ENCODE data around the gene ADTRP.
"Not testable (repeated sequence)": the region's sequence is repeated elsewhere in the genome, so short reads cannot be mapped to it uniquely, and the experiment has no call there.

ADTRP gene

DNA sequence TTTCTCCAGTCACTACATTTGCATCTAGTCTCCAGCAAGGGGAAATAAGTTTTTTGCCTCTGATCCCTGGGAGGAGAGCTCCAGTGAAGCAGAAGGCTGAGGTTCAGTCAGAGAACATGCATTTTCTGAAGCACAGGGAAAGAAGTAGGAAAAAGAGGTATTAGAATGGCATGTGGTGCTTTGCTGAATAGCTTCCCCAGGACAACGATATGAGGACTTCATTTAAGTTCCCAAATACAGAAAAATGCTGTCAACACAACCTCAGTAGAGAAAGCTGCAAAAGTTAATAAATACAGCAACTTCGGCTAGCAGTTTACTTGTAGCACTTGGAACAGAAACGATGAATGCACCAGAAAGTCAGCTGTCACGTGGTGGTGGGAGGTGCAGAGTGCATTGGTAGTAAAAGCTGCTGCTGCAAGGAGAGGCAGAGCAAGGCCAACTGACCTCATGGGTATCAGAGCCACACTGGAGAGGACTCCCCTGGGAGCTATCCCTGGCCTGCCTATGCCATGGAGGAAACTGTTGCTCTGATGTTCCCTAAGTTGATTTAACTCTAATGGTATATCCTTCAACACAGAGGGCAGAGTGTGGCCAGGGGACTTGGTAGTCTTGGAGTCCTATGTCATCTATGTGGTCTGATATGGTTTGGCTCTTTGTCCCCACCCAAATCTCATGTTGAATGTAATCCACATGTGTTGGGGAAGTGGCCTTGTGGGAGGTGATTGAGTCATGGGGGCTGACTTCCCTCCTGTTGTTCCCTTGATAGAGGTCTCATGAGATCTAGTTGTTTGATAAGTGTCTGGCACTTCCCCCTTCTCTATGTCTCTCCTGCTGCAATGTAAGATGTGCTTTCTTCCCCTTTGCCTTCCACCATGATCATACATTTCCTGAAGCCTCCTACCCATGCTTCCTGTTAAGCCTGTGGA lies 85.9 kb downstream of the ADTRP start:
- H3K4me3 Mint-ChIP-seq: no peak overlapping the region
- H3K36me3 Mint-ChIP-seq: no peaks in the 10 kb centered on the region
- no peaks in the 10 kb centered on the region for H3K27me3 Mint-ChIP-seq
- H3K9me3 Mint-ChIP-seq: no peaks in the 10 kb centered on the region
- H3K27ac Mint-ChIP-seq: no peak overlapping the region
- H3K4me1 Mint-ChIP-seq: peaks cover 13% of the 10 kb centered on the region

DNA sequence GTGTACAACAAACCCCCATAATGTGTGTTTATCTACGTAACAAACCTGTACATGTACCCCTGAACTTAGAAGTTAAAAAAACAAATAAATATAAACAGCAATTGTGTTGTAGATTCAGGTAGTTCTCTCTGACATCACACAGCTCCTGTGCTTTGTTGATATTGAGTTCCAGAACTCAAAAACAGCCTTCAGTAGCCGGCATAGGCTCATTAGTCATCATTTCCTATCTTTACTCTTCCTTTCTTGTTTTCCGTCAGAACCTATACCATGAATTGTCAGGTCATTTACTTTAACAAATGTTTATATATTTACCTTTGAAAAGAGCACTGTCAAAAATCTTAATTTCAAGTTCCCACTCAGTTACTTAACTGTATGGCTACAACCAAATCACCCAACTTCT lies 88.8 kb downstream of the ADTRP start:
- H3K4me3 Mint-ChIP-seq: no peak overlapping the region
- no peaks in the 10 kb centered on the region for H3K36me3 Mint-ChIP-seq
- H3K4me1 Mint-ChIP-seq: peaks cover 10% of the 10 kb centered on the region
- H3K27me3 Mint-ChIP-seq: no peaks in the 10 kb centered on the region
- no peaks in the 10 kb centered on the region for H3K9me3 Mint-ChIP-seq
- no peak overlapping the region for H3K27ac Mint-ChIP-seq

DNA sequence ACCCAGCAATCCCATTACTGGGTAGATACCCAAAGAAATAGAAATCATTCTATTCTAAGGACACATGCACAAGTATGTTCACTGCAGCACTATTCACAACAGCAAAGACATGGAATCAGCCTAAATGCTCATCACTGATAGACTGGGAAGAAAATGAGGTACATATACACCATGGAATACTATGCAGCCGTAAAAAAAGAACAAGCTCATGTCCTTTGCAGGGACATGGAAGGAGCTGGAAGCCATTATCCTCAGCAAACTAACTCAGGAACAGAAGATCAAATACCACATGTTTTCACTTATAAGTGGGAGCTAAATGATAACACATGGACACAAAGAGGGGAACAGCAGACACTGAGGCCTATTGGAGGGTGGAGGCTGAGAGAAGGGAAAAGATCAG lies 89.2 kb downstream of the ADTRP start:
- H3K36me3 Mint-ChIP-seq, H3K27me3 Mint-ChIP-seq, H3K9me3 Mint-ChIP-seq, H3K27ac Mint-ChIP-seq, H3K4me3 Mint-ChIP-seq: not testable (repeated sequence)
- H3K4me1 Mint-ChIP-seq: peaks cover 10% of the 10 kb centered on the region

DNA sequence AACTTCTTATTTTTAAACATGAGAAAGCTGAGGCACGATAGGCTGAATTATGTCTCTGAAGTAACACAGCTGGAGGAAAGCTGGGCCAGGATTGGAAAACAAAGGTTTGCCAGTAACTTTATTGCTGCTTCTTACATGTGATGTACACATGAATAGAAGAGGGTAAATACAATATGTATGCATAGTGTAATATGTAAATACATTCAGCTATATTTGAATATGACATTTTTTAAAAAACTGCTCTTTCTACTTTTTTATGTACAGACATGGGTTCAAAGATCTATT lies 90.2 kb downstream of the ADTRP start:
- H3K4me1 Mint-ChIP-seq: peaks cover 6% of the 10 kb centered on the region
- no peaks in the 10 kb centered on the region for H3K36me3 Mint-ChIP-seq
- H3K9me3 Mint-ChIP-seq: no peaks in the 10 kb centered on the region
- H3K4me3 Mint-ChIP-seq: no peak overlapping the region
- H3K27me3 Mint-ChIP-seq: no peaks in the 10 kb centered on the region
- H3K27ac Mint-ChIP-seq: no peak overlapping the region

DNA sequence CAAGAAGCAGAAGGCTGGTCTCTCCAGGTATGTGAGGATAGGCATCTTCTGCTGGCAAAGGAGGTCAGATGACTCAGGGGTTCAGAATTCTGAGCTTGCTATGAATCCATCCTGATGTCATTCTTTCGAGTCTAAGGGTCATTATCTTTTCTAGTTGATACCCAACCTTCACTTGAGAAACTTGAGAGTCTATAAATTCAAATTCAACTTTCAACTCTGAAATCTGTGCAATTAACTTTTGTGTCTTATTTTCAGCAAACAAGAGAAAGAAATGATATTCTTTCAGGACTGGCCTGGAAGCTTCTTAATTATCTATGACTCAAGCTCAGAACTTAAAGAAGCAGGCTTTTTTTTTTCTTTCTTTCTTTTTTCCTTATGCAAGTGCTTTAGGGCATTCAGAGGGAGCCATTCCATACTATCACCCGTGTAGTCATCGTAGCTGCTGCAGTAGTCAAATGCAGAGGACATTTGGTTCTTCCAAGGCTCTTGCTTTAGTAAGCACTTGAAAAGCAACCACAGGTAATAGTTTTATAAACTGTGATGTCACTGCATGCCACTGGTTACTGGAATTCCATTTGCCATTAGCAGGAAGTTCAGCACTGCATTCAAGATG lies 93.0 kb downstream of the ADTRP start:
- Mint-ChIP-seq H3K27ac (no peak overlapping the region), H3K36me3 (no peaks in the 10 kb centered on the region), H3K27me3 (no peaks in the 10 kb centered on the region), H3K9me3 (peaks cover 7% of the 10 kb centered on the region), H3K4me1 (no peaks in the 10 kb centered on the region), H3K4me3 (no peak overlapping the region)

DNA sequence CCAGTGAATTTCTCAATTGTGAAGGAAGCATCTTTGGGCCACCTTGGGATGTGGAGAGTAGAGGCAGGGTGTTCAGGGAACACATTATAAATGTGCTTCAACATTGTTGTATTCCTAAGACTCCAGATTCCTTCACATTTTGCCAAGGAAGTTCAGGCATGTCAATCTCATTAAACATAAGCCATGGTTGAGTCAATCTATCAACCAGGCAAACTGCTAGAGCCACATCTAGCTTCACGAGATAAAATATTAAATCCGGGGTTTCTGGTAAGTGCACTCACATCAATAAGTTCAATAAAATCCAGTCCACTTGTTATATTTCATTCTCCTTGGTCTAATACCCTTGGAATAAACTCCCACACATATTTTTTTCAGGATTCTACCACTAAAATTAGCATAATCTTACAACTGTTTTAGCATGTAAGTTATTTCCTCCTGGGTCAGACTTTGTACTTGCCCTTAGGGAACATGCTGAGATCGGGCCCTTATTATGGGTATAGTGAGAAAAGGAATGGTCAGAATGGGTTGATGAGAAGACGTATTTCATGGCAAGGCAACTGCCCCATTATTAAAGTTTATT lies 93.6 kb downstream of the ADTRP start:
- no peaks in the 10 kb centered on the region for H3K4me1 Mint-ChIP-seq
- peaks cover 3% of the 10 kb centered on the region for H3K36me3 Mint-ChIP-seq
- peaks cover 7% of the 10 kb centered on the region for H3K9me3 Mint-ChIP-seq
- H3K27ac Mint-ChIP-seq: no peak overlapping the region
- H3K4me3 Mint-ChIP-seq: no peak overlapping the region
- H3K27me3 Mint-ChIP-seq: no peaks in the 10 kb centered on the region

DNA sequence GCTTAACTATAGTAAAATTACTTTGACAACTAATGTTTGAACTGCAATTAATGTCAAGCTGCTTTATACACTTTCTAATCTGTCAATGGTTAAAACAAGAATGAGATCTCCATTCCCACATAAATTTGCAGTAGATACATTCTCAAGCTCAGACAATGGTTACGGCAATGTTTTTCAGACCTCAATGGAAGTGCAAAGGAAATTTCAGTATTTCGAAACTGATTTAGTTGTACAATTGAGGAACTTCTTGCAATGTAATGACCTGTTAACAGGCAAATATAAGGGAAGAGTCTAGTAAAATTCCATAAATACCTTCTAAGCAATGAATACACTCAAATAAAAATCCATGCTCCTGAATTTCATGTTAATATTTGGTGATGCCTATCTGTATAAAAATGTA lies 94.7 kb downstream of the ADTRP start:
- no peak overlapping the region for H3K27ac Mint-ChIP-seq
- no peak overlapping the region for H3K4me3 Mint-ChIP-seq
- H3K36me3 Mint-ChIP-seq: peaks cover 6% of the 10 kb centered on the region
- no peaks in the 10 kb centered on the region for H3K27me3 Mint-ChIP-seq
- no peaks in the 10 kb centered on the region for H3K4me1 Mint-ChIP-seq
- H3K9me3 Mint-ChIP-seq: peaks cover 7% of the 10 kb centered on the region

DNA sequence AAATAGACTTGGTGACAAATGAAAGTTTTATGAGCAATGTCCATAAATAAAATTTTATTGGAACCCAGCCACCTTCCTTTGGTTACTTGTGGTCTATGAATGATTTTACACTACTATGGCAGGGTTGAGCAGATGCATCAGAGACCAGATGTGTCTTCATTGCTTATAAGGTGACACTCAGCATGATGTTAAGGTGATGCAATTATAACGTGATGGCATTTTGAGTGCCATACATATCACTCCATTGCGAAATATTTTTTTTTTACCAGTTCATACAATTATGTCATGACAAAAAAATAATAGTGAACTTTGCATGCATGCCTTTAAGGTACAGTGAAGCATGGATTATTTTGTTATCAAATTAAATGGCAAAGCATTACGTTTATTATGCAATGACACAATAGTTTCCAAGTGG lies 96.0 kb downstream of the ADTRP start:
- H3K27ac Mint-ChIP-seq: no peak overlapping the region

DNA sequence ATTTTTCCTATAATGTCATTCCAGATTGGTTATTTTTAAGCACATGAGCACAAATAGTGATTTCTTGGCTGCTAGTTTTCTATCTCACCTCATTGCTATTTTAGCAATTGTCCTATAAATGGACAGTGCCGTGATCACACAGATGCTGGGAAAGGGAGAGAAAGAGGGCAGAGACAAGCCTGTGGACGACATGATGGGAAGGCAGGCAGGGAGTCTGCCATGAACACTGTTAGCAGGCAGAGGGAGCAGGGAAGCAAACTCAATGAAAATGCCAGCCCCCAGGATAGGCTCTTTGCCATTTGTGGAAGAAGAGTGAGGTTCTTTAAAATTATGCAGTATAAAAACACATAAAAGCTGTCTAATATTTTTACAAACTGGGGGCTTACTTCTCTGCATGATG lies 96.8 kb downstream of the ADTRP start:
- Mint-ChIP-seq H3K4me3 (no peak overlapping the region), H3K9me3 (peaks cover 7% of the 10 kb centered on the region), H3K36me3 (peaks cover 6% of the 10 kb centered on the region), H3K4me1 (no peaks in the 10 kb centered on the region), H3K27ac (no peak overlapping the region), H3K27me3 (peaks cover 2% of the 10 kb centered on the region)

More for the DNA sequence above, 96.0 kb downstream of the ADTRP start:
- no peaks in the 10 kb centered on the region for H3K4me1 Mint-ChIP-seq
- peaks cover 7% of the 10 kb centered on the region for H3K9me3 Mint-ChIP-seq
- peaks cover 6% of the 10 kb centered on the region for H3K36me3 Mint-ChIP-seq
- no peak overlapping the region for H3K4me3 Mint-ChIP-seq
- H3K27me3 Mint-ChIP-seq: no peaks in the 10 kb centered on the region

DNA sequence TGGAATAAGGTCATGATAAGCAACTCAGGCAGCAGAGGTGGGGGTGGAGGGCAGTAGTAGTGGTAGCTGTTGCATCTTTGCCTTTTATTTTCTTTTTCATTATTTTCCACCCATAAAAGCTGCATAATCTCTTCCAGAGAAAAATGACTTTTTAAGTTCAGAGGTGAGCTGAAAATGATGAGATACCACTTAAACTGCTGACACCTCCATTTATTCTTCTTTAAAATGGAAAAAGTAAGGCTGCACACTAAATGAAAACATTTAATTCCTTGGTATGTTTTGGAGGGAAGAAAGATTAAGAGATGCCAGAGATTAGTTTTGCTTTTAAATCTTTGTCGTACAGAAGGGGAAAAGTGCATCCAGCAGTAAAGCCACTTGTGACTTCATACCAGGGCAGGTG lies 97.2 kb downstream of the ADTRP start:
- Mint-ChIP-seq H3K36me3 (peaks cover 6% of the 10 kb centered on the region), H3K9me3 (peaks cover 7% of the 10 kb centered on the region), H3K4me3 (no peak overlapping the region), H3K27ac (no peak overlapping the region), H3K27me3 (peaks cover 2% of the 10 kb centered on the region), H3K4me1 (no peaks in the 10 kb centered on the region)

DNA sequence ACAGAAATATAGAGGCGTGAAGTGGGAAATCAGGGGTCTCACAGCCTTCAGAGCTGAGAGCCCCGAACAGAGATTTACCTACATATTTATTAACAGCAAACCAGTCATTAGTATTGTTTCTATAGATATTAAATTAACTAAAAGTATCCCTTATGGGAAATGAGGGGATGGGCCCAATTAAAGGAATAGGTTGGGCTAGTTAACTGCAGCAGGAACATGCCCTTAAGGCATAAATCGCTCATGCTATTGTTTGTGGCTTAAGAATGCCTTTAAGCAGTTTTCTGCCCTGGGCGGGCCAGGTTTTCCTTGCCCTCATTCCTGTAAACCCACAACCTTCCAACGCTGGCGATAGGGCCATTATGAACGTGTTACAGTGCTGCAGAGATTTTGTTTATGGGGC lies 98.1 kb downstream of the ADTRP start:
- H3K4me1 Mint-ChIP-seq, H3K36me3 Mint-ChIP-seq, H3K9me3 Mint-ChIP-seq, H3K4me3 Mint-ChIP-seq, H3K27ac Mint-ChIP-seq, H3K27me3 Mint-ChIP-seq: not testable (repeated sequence)

DNA sequence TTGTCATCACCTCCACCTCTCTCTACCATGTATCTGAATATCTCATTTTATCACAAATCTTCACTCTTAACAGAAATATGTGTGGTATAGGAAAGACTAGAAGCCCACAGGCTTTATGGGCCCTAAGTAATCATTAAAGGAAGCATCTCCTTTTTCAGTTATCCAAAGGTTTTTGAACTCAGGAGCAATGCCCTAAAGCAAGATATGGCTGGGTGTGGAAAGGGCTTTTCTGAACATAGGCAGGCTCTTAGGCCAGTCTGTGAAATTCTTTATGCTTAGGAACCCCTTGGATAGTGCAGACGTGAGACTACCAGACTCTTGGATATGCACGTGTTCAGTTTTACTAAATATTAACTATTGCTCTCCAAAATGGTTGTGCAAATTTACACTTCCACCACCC lies 99.5 kb downstream of the ADTRP start:
- Mint-ChIP-seq H3K27me3 (peaks cover 2% of the 10 kb centered on the region), H3K36me3 (peaks cover 6% of the 10 kb centered on the region), H3K4me3 (no peak overlapping the region), H3K27ac (no peak overlapping the region), H3K9me3 (peaks cover 7% of the 10 kb centered on the region), H3K4me1 (no peaks in the 10 kb centered on the region)

DNA sequence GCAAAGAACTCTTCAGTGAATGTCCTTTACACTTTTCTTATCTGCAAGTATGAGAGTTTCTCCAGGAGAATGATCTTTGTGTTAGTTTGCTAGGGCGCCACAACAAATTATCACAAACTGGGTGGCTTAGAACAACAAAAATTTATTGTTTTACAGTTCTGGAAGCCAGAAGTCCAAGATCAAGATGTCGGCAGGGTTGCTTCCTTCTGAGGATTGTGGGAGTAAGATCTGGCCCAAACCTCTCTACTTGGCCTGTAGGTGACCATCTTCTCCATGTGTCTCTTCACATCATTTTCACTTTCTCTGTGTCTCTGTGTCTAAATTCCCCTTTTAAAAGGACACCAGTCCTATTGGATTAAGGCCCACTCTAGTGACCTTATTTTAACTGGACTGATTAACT lies 103.0 kb downstream of the ADTRP start:
- Mint-ChIP-seq H3K27me3 (peaks cover 2% of the 10 kb centered on the region), H3K36me3 (peaks cover 8% of the 10 kb centered on the region), H3K4me3 (no peak overlapping the region), H3K27ac (no peak overlapping the region), H3K9me3 (peaks cover 5% of the 10 kb centered on the region), H3K4me1 (no peaks in the 10 kb centered on the region)

DNA sequence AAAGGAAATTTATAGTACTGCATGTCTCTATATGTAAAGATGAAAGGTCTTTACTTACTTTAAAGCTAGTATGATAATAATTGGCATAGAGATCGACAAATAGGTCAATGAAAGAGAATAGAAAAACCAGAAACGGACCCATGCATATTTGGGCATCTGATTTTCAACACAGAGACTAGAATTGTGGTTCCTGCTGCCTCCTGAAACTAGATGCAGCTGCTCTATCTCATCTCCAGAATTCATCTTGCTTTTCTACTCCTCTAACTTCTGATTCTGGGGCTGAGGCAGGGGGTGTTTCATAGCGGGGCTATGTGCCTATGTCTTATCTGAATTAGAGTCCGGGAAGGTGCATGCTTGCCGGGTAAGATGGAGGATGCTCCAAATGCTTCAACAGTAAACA lies 105.9 kb downstream of the ADTRP start:
- Mint-ChIP-seq H3K27ac (no peak overlapping the region), H3K36me3 (peaks cover 2% of the 10 kb centered on the region), H3K4me3 (no peak overlapping the region)

DNA sequence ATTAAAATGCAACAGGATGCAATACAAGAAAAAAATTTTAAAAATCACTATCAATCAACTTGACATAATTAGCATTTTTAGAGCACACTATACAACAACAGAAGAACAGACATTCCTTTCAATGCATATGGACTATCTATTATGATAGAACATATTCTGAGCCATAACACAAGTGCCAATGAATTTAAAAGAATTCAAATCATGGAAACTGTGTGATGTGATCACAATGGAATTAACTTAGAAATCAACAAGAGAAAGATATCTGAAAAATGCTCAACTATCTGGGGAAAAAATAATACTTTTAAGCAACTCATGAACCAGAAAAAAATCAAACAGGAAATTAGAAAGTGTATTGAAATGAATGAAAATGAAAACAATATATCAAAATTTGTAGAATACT lies 106.3 kb downstream of the ADTRP start:
- H3K27ac Mint-ChIP-seq: no peak overlapping the region
- peaks cover 5% of the 10 kb centered on the region for H3K9me3 Mint-ChIP-seq
- peaks cover 4% of the 10 kb centered on the region for H3K27me3 Mint-ChIP-seq
- H3K4me3 Mint-ChIP-seq: no peak overlapping the region
- no peaks in the 10 kb centered on the region for H3K4me1 Mint-ChIP-seq
- H3K36me3 Mint-ChIP-seq: peaks cover 2% of the 10 kb centered on the region

More for the DNA sequence above, 105.9 kb downstream of the ADTRP start:
- H3K9me3 Mint-ChIP-seq: peaks cover 5% of the 10 kb centered on the region
- no peaks in the 10 kb centered on the region for H3K4me1 Mint-ChIP-seq
- H3K27me3 Mint-ChIP-seq: peaks cover 4% of the 10 kb centered on the region

DNA sequence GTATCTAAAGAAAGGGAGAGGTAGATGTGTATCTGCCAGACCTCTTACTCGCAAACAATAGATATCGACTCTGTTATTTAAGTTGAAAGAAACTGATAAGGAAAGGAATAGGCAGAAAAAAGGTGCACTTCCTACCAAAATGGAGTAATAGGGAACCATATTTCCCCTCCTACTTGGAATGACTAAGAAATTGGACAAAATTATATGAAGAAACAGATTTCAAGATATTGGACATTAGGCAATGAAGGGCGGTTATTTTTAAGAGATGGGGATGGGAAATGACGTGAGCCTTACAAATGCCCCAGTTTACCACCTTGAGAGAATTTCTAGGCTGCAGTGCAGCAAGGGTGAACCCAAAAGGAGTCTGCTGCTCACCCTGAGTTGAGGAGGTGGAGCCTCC lies 108.9 kb downstream of the ADTRP start:
- H3K4me3 Mint-ChIP-seq: no peak overlapping the region

More for the DNA sequence above, 108.9 kb downstream of the ADTRP start:
- peaks cover 5% of the 10 kb centered on the region for H3K9me3 Mint-ChIP-seq
- H3K36me3 Mint-ChIP-seq: peaks cover 2% of the 10 kb centered on the region
- no peaks in the 10 kb centered on the region for H3K4me1 Mint-ChIP-seq
- H3K27me3 Mint-ChIP-seq: peaks cover 4% of the 10 kb centered on the region
- H3K27ac Mint-ChIP-seq: no peak overlapping the region
